Stimulated activated CD8-positive, alpha-beta memory T cell treated with anti-CD3 and anti-CD28 coated beads, Interleukin-12 subunit alpha, Interleukin-12 subunit beta, amount 100 ng/mL, for 4 hours (primary cell): ENCODE data around the gene RPRD1B.

Source experiments
- DNase-seq: peaks from one replicate; pipeline ENCODE4 v3.0.0-alpha.2; 2020; ENCODE audit warnings: low read depth

Gene RPRD1B

DNA sequence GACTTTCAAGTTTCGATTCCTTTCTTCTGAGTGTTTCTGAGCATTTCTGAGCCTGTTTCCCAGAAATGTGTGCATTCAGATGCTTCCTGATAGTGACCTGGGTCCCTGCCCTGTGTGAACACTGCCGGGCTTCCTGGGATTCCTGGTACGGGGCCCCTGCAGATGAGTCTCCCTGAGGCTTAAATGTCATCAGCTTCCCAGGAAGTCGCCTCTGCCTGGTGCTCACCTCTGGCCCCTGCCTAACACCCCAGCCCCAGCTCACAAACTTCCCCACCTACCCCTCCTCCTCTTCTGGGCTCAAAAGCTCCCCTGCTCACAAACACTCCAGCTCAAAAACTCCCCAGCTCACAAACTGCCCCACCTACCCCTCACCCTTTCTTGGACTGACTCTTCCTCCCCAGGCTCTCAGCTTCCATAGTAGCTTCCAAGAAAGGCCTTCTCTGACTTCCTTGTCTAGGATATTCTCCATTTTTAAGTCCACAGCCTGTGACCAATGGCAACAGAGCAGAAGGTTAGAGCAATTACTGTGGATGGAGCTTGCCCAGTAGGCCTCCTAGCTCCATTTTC is 89.6 kb downstream of the RPRD1B start:
- DNase-seq: no peak

DNA sequence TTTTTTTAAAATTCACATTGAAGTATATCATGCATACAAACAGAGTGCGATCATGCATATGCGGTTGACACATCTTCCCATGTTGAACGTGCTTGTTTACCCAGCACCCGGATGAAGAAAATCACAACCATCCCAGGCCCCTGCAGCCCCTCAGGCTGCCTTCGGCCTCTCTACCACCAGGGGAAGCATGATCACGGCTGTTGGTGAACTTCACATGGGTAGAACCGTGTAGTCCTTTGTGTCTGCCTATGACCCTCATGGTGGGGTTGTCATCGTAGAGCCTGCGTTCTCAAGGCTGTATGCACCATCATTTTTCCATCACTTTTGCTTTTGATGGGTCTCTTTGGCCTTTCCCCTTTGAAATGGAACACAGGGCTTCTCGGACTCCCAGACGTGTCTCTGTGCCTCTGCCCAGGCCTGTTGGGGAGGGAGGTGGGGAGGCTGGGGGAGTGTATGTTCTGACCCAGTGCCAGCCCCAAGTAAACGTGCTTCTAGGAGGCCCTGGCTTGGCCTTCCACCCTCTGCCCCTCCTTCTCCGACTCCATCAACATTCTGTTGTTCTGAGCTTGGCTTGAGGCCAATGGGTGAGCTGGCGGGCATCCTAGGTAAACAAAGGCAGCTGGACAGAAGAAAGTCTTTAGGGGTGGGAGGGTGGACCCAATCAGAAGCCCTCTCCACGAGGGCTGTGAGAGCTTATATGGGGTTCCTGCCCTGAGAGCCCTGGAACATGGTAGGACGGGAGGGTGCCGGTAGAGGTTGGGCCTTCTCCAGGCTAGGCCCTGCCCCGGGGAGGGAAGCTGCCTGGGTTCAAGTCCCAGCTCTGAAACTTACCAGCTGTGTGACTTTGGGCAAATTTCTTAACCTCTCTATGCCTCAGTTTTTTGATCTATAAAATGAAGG is 91.9 kb downstream of the RPRD1B start:
- no peak for DNase-seq

DNA sequence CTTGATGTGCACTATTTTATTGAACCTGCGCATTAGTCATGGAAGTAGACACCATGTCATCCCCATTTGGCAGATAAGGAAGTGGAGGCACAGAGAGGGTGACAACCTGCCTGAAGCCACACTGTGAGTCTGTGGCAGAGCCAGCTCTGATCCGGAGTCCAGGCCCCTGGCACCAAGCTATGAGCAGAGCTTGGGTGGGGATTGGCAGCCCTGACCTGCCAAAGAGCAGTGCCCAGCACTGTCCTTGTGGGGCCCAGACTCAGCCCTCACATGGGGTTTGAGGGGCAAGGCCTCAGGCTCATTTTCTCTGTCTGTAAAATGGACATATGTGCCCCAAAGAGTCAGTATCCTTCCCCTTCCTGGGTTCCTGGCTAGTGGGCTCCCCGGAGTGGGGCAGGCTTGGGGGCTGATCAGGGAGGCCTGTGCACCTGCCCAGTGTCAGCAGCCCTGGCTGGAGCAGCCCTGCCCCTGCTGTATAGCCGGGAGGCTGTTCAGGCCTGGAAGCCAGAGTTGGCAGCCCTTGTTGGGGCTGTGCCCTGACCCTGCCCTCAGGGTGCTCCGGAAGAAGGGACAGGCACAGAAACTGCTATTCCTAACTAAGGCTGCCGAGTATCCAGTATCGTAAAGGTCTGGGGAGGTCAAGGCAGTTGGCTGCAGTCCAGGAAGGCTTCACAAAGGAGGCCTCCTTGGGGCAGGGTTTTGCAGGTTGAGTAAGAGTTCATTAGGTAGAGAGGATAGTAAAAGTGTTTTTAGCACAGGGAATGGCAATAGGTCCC is 92.8 kb downstream of the RPRD1B start:
- no peak for DNase-seq

DNA sequence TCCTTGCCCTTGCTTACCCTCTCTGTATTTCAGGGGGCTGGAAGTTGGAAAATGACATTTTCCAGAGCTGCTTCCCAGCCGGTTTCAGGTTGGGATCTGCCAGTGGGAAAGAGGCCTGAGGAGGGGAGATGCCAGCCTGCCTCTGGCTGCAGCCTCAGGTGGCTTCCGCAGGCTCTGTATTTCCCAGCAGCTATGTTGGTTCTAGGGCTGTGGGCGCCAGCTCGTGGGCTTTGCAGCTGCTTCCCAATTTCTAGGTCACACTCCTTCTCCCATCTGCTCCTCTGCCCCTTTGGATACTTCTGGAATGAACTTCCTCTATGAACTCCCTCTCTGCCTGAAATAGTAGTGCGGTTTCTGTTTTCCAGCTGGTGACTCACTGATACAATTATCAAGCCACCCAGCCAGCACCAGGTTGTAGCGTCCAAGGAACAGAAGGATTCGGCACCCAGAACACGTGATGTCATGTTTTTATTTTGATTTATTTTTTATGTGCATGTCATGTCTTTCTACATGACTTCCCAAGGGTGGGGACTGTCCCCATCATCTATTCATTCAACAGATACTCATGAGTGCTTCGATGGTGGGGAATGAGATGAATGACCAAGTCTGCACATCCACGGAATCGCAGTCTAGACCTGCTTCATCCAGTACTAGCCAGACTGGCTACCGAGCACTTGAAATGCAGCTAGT is 93.5 kb downstream of the RPRD1B start:
- no peak for DNase-seq

DNA sequence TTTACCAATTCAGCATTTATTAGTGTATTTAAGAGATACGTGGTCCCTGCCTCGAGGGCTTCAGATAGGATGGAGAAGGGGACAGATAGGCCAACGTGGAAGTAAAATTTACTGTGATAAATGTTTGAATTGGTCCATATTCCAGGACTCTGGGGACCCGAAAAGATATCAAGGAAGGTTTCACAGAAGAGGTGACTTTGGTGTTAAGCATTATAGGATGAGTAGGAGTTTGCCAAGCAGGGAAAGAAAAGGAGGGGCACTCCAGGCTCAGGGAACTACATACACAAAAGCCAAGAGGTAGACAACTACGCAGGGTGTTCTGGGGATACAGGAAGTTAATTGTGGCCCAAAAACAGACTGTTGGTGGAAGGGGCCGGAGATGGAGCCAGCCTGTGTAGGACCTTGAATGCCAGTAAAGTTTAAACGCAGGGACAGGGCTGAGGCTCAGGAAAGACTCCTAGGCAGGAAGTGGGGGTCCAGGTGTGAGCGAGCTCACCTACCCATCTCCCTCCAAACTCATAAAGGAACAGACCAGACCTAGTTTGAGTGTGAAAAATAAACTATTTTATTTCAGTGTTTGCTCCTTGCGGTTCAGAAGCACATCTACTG is 94.5 kb downstream of the RPRD1B start:
- DNase-seq: no peak

DNA sequence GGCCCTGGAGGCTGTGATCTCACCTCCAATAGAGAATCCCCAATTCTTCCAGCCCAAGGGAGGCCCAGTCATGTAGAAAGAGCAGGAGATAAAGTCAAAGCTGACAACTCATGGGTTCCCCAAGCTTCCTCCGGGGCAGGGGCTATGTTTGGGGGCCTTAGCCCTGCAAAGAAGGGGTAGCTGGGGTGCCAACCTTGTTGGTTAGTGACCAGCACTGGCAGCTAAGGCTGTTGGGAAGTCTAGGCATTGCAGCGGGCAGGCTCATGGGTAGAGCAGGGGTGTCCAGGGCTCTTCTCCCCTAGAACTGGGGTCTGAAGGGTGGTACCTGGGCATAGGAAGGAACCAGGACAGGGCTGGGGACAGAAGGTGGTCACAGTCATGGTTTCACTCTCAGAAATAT is 95.1 kb downstream of the RPRD1B start:
- DNase-seq: no peak

DNA sequence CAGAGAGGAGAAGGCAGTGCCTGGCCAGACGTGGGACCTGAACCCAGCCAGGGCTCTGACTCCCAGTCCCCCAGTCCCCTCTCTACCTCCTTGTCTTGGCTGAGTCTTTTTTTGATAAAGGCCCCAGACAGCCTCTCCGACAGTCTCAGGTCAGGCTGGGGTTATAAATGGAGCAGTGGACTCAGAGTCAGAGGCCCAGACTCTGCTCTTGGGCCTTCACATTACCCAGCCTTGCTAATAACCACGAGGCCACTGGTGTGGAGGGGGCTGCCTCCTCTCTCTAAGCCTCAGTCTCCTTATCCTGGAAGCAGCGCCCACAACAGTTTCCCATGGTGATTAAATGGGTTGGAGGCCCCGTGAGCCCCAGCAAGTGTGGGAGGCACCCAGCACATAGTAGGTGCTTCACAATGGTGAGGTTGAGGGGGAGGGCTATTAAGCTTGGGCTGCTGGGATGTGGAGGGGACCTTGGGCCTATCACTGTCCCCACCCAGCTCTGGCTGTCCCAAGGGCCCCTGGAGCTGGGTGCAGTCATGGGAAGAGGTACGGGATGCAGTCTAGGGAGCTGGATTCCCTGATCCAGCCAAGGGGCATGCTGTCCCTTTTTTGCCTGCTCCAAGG is 95.8 kb downstream of the RPRD1B start:
- DNase-seq: no peak

DNA sequence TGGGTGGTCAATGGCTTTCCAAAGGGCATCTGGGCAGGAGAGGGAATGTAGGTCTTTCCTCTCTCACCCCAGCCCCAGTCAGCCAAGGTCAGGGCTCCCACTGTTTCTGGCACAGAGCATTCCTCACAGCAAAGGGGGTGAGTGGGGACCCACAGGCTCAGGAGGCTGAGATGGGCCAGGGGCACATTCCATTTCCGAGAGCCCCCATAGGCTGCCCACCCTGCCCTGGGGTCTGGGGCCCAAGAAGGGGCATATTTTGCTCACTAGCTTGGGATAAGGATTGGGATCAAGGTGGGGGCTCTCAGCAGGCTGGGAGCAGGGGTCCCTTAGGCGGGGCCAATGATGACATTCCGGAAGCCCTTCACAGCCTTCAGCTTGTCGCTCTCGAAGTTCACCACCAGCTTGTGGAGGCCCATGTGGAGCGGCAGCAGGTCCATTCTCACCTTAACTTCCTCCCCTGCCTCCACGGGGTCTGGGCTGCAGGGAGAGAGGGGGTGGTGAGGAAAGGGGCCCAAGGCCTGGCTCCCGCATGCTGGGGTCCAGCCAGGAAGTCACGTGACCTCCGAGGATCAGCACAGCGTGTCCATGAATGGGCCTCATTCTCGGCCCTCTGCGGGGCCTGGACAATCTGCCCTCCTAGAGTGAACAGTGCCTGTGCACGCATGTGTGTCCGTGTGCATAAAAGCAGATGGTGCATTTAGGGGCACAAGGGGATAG is 96.5 kb downstream of the RPRD1B start:
- no peak for DNase-seq

DNA sequence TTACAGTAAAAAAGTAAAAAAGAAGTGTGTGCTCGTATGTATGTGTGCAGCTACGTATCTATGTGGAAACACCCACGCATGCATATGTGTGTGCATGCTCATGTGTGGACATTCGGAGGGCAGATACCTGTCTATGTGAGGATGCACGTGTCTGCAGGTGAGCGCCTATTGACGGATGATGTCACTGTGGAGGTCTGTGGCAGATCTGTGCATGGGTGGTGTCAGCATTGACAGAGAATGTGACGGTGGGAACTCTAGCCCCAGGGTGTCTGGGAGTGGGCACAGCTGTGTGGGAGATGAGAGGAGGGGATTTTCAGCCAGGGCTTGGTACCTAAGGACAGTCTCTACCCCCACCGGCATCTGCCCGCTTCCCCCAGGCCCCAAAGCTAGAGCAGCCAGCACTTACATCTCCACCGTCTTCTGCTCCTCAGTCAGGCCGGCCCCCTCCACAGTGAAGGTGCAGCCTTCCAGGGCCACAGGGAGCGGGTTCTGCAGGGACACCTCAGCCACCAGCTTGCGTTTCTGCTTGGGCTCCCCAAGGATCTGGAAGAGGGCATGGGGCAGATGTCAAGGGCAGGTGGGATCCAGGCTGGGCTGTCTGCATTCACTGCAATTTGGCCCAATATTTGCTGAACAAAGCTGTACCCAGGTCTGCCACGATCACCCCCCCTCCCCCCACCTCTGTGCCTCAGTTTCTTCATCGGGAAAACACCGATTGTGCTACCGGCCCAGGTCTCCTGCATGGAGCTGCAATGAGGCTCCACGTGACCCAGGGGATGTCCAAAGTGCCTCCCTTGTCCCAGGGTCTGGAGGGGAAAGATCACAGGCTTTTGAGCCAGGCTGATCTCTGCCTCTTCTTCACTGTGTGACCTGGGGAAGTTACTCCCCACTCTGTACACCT is 97.4 kb downstream of the RPRD1B start:
- no peak for DNase-seq

DNA sequence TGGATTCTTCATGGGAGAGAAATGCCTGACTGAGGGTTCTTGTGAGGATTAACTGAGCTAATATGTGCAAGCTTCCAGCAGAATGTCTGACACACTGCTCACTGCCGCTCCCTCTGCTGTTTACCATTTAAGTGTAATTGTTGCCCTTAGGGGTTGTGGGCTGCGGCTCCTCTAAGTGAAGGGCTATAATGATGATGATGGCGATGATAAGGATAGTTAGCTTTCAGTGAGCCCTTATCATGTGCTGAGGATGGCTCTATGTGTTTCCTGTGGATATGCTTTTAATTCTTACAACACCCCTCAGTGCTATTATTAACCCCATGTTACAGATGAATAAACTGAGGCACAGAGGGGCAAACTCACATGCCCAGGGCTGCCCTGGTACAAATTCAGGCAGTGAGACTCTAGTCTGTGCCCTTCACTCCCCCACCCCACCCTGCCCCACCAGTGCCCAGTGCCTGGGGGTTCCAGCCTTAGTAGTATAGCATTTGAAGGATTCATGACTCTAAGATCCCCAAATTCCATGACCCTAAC is 98.1 kb downstream of the RPRD1B start:
- no peak for DNase-seq

DNA sequence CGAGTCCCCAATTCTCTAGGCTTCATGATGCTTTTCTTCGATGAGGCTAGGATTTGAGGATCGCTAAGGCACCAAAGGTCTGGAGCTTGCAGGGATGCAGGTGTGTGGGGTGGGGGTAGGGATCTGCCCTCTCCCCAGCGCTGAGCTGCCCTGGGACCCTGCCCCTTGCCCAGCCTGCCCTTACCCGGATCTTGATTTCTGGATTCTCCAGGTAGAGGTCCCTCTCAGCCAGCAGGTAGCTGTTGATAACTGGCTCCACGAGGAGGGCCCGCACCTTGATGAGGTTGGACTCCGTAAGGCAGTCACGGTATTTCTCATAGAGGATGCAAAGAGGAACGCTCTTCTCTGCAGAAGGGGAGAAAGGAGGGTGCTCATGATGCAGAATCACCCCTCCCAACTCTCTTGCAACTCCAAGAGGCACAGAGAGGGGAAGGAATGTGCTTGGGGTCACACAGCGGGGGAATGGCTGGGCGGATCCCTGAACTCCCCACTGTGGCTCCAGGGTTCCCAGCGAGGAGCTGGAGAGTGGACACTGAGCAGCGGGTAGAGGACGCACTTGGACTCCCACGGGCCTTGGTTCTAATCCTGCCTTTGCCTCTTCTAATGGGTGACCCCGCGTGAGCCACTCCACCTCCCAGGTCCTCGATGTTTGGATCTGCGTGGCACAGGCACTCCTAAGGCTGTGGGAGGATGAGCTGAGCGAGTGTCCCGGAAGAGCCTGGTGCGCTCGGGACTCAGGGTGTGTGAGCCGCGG is 98.8 kb downstream of the RPRD1B start:
- DNase-seq: no peak

DNA sequence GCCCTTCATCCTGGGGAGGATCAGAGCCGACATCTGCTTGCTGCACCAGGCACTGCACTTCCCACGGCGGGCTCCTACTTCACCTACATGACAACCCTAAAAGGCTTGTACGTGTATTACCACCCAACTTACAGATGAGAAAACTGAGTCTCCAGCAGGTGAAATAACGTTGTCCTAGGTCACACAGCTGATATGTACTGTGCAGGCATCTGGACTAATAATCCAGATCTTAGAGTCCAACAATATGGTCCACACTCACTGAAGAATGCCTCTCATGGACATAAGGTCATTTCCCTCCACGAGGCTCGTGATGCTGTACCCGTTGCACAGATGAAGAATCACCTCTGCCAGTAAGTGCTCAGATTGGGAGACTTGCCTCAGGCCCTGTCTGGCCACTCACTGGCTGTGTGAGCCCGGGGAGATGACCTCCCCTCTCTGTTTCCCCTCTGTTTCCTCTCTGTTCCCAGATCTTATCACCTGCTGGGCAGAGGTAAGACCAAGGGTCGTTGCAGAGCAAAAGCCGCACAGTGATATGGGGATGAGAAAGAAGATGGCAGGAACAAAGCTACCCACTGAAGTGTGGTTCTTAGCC is 99.5 kb downstream of the RPRD1B start:
- DNase-seq: no peak

DNA sequence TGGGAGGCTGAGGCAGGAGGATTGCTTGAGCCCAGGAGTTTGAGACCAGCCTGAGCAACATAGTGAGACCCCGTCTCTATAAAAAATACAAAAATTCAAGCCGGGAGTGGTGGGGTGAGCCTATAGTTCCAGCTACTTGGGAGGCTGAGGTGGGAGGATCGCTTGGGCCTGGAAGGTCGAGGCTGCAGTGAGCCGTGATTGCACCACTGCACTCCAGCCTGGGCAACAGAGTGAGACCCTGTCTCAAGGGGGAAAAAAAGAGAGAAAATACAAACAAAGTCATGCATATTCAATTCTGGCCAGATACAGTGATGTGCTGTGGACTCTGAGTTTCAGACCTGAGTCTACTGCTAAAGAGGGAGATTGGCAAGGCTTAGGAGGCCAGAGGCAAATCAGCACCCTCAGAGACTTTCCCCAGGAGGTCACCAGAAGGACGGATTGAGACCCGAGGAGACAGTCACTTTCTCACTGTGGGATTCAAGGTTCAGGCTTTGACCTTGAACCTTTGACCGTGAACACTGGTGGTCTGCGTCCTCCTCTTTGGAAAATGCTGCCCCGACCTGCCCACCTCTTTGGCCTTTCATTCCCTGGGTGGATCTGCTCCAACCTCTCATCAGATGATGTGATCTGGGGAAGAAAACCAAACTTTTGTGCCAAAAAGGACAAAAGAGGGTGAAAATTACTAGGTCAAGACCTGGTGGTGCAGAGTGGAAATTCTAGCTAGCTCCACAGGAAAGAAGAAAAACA is 100.3 kb downstream of the RPRD1B start:
- no peak for DNase-seq

DNA sequence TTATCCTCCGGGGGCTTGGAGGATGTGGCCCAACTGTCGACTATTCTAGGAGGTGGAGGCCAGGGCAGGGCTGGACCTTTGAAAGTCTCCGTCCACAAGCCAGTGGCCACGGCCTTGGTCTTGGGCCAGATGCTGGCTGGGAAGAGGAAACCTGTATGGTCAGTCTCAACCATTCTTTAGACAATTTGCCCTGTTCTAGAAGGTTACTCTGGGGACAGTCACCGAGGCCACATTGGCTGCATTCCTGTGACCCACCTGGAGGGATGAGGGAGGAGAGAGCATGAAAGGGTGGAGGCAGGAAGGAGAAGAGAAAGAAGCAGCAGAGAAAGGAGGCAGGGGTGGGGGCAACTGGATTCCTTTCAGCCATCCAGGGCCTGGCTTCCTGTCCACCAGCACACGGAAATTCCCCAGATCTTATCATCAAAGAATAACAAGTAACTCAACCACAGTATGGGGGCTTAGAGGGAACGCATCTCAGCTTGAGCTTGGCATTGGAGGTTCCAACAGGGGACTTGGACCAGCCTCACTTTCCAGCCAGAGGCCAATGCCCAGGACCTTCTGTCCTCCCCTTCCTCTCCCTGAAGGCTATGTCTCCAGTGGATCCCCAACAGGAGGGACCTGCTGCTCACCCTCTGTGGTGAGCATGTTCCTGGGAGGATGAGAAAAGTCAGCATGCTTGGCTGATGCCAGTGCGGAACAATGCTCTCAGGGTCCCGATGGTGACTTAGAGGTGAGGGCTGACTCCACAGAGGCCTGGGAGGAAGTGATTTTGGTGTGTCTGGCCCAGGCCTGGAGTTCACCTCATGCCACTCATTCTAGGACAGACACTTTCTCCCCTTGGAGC is 101.1 kb downstream of the RPRD1B start:
- no peak for DNase-seq

DNA sequence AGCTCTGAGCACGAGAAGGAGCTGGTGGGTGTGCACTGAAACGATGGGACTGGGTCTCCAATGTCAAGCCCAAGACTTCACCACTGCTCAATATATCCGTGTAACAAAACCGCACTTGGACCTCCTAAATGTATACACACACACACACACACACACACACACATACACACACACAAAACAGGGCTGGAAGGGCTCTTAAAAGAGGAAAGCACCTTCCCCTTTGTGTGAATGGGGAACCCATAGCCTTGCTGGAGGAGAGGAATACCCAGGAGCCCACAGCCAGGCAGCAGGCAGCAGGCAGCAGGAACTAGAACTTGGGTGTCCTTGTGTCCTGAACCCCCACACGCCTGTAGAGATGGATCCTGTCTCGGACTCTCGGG is 101.7 kb downstream of the RPRD1B start:
- no peak for DNase-seq

DNA sequence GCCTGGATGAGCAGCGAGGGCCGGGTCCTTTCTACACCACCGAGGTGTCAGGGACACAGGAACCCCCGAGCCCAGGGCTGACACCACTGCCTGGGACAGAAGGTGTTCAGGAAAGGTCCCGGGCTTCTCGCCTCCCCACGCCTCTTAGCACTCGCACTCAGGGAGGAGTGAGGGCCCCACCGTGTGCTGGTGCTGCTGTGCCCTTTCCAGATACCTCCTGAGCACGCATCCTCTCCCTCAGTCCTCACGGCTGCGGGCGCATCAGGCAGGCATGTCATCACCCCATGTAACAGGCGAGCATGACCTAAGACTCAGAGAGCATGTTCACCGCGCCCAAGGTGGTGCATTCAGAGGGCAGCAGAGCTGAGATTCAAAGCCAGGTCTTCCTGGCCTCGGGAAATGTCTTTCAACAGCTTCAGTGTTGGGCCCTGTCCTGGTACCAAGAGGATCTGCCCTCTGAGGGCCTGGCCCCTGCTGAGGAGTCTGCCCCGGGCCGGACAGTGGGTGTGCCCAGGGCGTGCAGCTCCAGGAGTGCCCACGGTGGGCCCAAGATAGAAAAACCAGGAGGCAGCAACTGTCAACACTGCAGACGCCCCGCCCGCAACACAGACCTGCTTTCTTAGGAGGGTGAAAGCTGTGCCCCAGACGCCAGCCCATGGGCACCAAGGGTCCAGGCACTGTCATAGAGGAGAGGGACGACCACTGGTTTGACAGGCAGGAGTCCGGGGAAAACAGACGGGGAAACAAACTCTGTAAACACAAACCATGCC is 102.3 kb downstream of the RPRD1B start:
- no peak for DNase-seq
